K562 (cell line): Measurements from ENCODE around the gene HSPA4. TPM values are rescaled to one million over a fixed set of nuclear protein-coding genes. Genes with fewer than 3 reads are reported as not detected.

Source experiments
- BRCA1 ChIP-seq, 2 experiments: fragments of 450-650 bp in 1 of 2; sonication (generic) in 1 of 2; formaldehyde crosslinking in 1 of 2; IDR thresholded peaks; 2 replicates each; pipeline versions ENCODE4 v1.5.0 to v1.6.1; 2017 to 2020; ENCODE audit warnings: mild to moderate bottlenecking in 1 of 2, missing genetic modification reagents in 1 of 2
- CCAR2 ChIP-seq: fragments of 200-400 bp; formaldehyde crosslinking; IDR thresholded peaks from 2 replicates; pipeline ENCODE4 v1.6.1; 2017; ENCODE audit warnings: mild to moderate bottlenecking, low read depth, low read length
- DACH1 ChIP-seq: fragments of 450-650 bp; IDR thresholded peaks from 2 replicates; pipeline ENCODE4 v1.6.1; 2018; ENCODE audit not compliant: partially characterized antibody
- FUS ChIP-seq: fragments of 200-400 bp; formaldehyde crosslinking; optimal IDR thresholded peaks from 2 replicates; pipeline ENCODE3; 2017; ENCODE audit warnings: low read depth, low read length
- HDAC8 ChIP-seq: fragments of 450-650 bp; IDR thresholded peaks from 2 replicates; pipeline ENCODE4 v1.6.1; 2016; ENCODE audit warnings: mild to moderate bottlenecking, missing genetic modification characterization, moderate library complexity, missing compliant biosample characterization
- HMG20A ChIP-seq: fragments of 450-650 bp; formaldehyde crosslinking; conservative IDR thresholded peaks from 2 replicates; pipeline ENCODE4 v1.4.0; 2020; ENCODE audit warnings: mild to moderate bottlenecking, mixed read lengths
- LARP7 ChIP-seq: fragments of 450-650 bp; IDR thresholded peaks from 2 replicates; pipeline ENCODE4 v1.6.1; 2016
- LEF1 ChIP-seq: fragments of 450-650 bp; IDR thresholded peaks from 2 replicates; pipeline ENCODE4 v1.6.1; 2016; ENCODE audit warnings: mild to moderate bottlenecking
- NCOA4 ChIP-seq: fragments of 450-650 bp; IDR thresholded peaks from 2 replicates; pipeline ENCODE4 v1.6.1; 2018; ENCODE audit warnings: mild to moderate bottlenecking; ENCODE audit not compliant: partially characterized antibody
- NFXL1 ChIP-seq: fragments of 450-650 bp; formaldehyde crosslinking; IDR thresholded peaks from 2 replicates; pipeline ENCODE4 v1.4.0; 2021; ENCODE audit warnings: mild to moderate bottlenecking
- SMAD4 ChIP-seq: fragments of 250-450 bp; sonication (Bioruptor Pico); conservative IDR thresholded peaks from 2 replicates; pipeline ENCODE4 v1.8.0; 2021; ENCODE audit warnings: inconsistent platforms, mild to moderate bottlenecking, moderate library complexity
- SMC3 ChIP-seq: conservative IDR thresholded peaks from 2 replicates; pipeline ENCODE4 v1.6.1; 2011; ENCODE audit warnings: low read depth, low read length, improper control_type of control experiment; ENCODE audit not compliant: insufficient read depth
- ZNF507 ChIP-seq: conservative IDR thresholded peaks from 2 replicates; pipeline ENCODE4 v1.6.1; 2017; ENCODE audit warnings: missing genetic modification characterization, missing compliant biosample characterization
- ZNF695 ChIP-seq: fragments of 450-650 bp; formaldehyde crosslinking; IDR thresholded peaks from 2 replicates; pipeline ENCODE4 v1.4.0; 2020; ENCODE audit warnings: mild to moderate bottlenecking, moderate library complexity
- polyA plus RNA-seq, 8 experiments: library from polyadenylated mRNA; depleted of rRNA in 4 of 8; stranded (reverse) in 5 of 8; unstranded in 3 of 8; fragments of >200 nt; fragmentation: Nextera tagmentation in 2 of 8; fragmentation: Illumina TruSeq in 1 of 8; extraction: Ambion mirVana in 2 of 8; extraction: Trizol in 1 of 8; gene quantifications; 2 replicates each; pipeline versions ENCODE4 v1.2.1 to v1.2.3, GENCODE V29; 2011 to 2014; ENCODE audit warnings: inconsistent platforms in 1 of 8, missing spikeins in 1 of 8
- total RNA-seq, 7 experiments: library from RNA; depleted of rRNA in 6 of 7; stranded (reverse); fragments of >200 nt in 6 of 7; fragmentation: Illumina TruSeq in 2 of 7; extraction: Trizol in 2 of 7; gene quantifications; 2 replicates each; pipeline versions ENCODE4 v1.2.1 to v1.2.3, GENCODE V29; 2011 to 2021; ENCODE audit warnings: low replicate concordance in 1 of 7
- TF ChIP-seq, protein P1 (sequence below): fragments of 450-650 bp; formaldehyde crosslinking; IDR thresholded peaks from 2 replicates; pipeline ENCODE4 v1.4.0; 2020; ENCODE audit warnings: mild to moderate bottlenecking
- TF ChIP-seq, protein P2 (sequence below): fragments of 450-650 bp; IDR thresholded peaks from 2 replicates; pipeline ENCODE4 v1.6.1; 2016; ENCODE audit warnings: borderline replicate concordance
- TF ChIP-seq, protein P3 (sequence below): sonication (generic); formaldehyde crosslinking; IDR thresholded peaks from 2 replicates; pipeline ENCODE4 v1.8.0; 2022; ENCODE audit warnings: mild to moderate bottlenecking, missing genetic modification reagents
- TF ChIP-seq, protein P4 (sequence below): fragments of 450-650 bp; IDR thresholded peaks from 2 replicates; pipeline ENCODE4 v1.6.1; 2018; ENCODE audit warnings: mild to moderate bottlenecking, low read depth; ENCODE audit not compliant: partially characterized antibody
- TF ChIP-seq, protein P5 (sequence below), 3 experiments: fragments of 200-800 bp in 1 of 3; sonication (Bioruptor generic) in 1 of 3; sonication (generic) in 1 of 3; formaldehyde crosslinking in 1 of 3; IDR thresholded peaks; 2 replicates each; pipeline versions ENCODE4 v1.6.1 to v1.8.0; 2016 to 2022; ENCODE audit warnings: mild to moderate bottlenecking in 2 of 3, missing compliant biosample characterization in 2 of 3, missing genetic modification characterization in 2 of 3, missing genetic modification reagents in 1 of 3

Gene HSPA4
- total and polyA plus RNA-seq, 9 of the 15 experiments (the other 6 are each of a cell fraction or from before 2014, with no cell fraction given): 90.3 to 286 (median 148) TPM

DNA sequence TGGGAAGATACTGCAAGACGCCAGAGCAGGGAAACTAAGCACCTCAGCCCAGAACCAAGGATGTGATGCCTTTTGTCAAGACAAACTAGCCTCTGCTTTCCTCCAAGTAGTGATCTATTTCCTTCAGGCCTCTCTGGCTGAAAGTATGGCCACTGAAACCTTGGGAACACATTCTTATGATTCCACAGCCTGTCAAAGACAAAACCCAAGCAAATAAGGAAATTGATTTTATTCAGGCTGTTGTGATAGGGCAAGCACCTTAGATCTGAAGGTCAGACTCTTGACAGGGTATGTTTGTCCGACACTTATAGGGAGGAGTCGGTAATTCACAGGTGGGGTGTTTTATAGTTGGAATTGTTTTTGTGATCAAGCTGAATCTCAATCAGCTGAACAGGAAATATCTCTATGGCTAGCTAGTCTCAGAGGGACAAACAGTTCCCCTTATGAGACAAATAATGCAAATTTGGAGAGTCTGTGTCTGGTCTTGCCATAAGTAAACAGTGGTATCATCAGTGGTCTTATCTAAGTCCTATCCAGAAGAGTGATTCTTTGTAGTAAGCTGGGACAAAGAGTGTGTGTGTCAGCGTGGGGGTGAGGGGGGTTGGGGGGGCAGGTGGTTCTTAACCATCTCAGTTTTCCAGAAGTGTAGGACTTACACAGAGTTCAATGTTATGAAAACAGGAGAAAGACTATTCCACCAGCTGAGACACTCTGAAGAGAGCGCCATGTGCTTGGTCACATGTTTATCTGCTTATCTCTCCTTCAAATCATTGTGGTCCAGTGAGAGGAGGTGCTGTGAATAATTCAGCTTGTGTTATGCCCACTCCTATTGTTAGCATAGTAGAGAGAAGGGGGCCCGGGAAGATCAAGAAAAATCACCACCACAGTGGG, 18.7 kb upstream of the HSPA4 start (continued):
- TF ChIP-seq, protein P1, sequence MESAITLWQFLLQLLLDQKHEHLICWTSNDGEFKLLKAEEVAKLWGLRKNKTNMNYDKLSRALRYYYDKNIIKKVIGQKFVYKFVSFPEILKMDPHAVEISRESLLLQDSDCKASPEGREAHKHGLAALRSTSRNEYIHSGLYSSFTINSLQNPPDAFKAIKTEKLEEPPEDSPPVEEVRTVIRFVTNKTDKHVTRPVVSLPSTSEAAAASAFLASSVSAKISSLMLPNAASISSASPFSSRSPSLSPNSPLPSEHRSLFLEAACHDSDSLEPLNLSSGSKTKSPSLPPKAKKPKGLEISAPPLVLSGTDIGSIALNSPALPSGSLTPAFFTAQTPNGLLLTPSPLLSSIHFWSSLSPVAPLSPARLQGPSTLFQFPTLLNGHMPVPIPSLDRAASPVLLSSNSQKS (CRISPR knock-in tag): no peak
- TF ChIP-seq BRCA1 (IDR thresholded peaks at IDR 0.05) (no peak), BRCA1 (CRISPR knock-in tag; IDR thresholded peaks at IDR 0.05) (no peak), DACH1 (peak; percentile 25), NFXL1 (no peak), NCOA4 (no peak), FUS (no peak), HMG20A (CRISPR knock-in tag) (no peak), ZNF695 (CRISPR knock-in tag) (no peak), SMC3 (no peak), ZNF507 (no peak), LARP7 (no peak), CCAR2 (no peak), HDAC8 (tag) (no peak), SMAD4 (0 out of 2 replicates have a peak, but pooled peaks have one; percentile 53), LEF1 (no peak)
- TF ChIP-seq, protein P2, sequence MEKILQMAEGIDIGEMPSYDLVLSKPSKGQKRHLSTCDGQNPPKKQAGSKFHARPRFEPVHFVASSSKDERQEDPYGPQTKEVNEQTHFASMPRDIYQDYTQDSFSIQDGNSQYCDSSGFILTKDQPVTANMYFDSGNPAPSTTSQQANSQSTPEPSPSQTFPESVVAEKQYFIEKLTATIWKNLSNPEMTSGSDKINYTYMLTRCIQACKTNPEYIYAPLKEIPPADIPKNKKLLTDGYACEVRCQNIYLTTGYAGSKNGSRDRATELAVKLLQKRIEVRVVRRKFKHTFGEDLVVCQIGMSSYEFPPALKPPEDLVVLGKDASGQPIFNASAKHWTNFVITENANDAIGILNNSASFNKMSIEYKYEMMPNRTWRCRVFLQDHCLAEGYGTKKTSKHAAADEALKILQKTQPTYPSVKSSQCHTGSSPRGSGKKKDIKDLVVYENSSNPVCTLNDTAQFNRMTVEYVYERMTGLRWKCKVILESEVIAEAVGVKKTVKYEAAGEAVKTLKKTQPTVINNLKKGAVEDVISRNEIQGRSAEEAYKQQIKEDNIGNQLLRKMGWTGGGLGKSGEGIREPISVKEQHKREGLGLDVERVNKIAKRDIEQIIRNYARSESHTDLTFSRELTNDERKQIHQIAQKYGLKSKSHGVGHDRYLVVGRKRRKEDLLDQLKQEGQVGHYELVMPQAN: no peak
- TF ChIP-seq, protein P3, sequence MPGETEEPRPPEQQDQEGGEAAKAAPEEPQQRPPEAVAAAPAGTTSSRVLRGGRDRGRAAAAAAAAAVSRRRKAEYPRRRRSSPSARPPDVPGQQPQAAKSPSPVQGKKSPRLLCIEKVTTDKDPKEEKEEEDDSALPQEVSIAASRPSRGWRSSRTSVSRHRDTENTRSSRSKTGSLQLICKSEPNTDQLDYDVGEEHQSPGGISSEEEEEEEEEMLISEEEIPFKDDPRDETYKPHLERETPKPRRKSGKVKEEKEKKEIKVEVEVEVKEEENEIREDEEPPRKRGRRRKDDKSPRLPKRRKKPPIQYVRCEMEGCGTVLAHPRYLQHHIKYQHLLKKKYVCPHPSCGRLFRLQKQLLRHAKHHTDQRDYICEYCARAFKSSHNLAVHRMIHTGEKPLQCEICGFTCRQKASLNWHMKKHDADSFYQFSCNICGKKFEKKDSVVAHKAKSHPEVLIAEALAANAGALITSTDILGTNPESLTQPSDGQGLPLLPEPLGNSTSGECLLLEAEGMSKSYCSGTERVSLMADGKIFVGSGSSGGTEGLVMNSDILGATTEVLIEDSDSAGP (CRISPR knock-in tag): no peak
- TF ChIP-seq, protein P4, sequence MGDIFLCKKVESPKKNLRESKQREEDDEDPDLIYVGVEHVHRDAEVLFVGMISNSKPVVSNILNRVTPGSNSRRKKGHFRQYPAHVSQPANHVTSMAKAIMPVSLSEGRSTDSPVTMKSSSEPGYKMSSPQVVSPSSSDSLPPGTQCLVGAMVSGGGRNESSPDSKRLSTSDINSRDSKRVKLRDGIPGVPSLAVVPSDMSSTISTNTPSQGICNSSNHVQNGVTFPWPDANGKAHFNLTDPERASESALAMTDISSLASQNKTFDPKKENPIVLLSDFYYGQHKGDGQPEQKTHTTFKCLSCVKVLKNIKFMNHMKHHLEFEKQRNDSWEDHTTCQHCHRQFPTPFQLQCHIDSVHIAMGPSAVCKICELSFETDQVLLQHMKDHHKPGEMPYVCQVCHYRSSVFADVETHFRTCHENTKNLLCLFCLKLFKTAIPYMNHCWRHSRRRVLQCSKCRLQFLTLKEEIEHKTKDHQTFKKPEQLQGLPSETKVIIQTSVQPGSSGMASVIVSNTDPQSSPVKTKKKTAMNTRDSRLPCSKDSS: no peak
- TF ChIP-seq, protein P5, sequence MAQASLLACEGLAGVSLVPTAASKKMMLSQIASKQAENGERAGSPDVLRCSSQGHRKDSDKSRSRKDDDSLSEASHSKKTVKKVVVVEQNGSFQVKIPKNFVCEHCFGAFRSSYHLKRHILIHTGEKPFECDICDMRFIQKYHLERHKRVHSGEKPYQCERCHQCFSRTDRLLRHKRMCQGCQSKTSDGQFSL (CRISPR knock-in tag; IDR thresholded peaks at IDR 0.05): no peak; the same call in 1 of the 2 replicates
- TF ChIP-seq, protein P5 (tag; IDR thresholded peaks at IDR 0.05): peak in 1 of 2 experiments; percentile 72; a peak in 2 of 4 replicates
